ENCODE measurements around the gene DPM2.

The DPM2 gene

GRCh38 chr9:127972236-127972871, 34.7 kb upstream of the DPM2 start:
- DNase-seq, result peak in 1 of 2 experiments; percentile 30

DNA sequence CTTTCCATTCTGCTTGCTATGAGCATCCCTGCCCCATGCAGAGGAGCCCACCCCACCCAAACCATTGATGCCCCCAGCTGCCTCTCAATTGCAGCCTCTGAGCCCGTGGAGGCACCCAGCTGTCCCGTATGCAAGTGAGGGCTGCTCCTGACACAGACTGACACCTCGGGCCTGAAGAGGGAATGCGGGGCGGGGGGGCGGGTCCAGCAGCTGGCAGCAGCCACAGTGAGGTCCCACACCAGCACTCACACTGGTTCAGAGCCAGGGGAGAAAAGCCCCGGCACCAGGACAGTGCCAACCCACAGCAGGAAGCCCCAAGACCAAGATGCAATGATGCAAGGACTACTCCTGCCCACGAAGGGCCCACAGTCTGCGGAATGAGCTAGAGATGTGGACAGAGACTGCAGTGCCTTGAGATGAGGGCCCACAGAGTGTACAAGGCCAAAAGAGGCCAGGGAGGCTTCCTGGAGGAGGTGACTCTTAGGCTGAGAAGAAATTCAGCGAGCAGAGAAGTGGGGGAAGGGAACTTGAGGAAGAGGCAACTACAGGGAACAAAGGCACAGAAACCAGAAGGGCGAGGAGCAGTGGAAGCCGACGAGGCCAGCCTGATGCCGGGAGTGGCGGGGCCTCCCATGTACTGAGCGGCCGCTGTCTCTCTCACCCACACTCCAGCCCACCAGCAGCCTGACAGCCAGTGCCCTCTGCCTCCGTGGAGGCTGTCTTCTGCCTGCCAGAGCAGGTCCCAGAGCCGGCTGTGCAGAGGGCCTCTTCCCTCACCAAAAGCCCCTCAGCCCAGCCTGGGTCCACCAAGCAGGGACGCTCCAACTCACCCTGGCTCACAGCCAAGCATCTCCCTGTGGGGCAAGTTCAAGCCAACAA, 33.9 kb upstream of the DPM2 start:
- peak in 1 of 2 experiments; percentile 59 for DNase-seq

DNA sequence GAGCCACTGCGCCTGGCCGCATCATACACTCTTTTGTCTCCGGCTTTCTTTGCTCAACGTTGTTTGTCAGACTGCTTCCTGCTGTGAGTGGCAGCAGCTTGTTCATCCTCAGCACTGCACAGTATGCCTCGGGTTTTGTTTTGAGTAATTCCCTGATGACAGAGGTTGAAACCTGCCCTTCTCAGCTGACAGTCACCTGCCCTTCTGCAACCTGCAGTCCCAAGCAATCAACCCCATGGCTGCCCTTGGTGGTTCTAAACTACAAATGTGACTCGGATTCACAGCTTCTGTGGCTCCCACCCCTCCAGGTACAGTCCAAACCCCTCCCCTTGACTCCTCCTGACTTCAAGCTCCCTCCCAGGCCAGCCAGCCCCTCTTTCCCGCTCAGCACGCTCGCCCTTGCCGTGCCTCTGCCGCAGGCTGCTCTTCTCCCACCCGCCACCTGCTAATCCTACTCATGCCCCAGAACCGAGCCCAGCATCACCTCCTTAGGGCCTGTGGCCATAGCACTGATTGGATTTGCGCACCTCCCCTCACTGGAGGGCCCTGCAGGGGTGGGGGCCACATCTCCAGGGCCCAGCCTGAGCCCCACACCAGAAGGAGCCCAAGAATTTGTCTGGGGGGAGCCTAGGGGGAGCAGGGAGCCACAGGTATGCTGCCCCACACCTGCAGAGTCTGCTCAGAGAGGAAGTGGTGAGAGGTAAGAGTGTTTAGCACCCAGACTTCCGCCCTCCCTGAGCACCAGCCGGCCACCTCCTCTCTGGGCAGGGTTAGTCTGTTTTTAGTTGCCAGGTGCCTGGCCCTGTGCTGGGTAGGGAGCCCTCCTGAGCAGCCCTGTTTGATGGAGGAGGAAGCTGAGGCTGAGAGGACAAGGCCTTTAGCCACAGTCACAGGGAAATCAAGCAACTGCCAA, 33.0 kb upstream of the DPM2 start:
- DNase-seq, result peak; percentile 80 to 81

DNA sequence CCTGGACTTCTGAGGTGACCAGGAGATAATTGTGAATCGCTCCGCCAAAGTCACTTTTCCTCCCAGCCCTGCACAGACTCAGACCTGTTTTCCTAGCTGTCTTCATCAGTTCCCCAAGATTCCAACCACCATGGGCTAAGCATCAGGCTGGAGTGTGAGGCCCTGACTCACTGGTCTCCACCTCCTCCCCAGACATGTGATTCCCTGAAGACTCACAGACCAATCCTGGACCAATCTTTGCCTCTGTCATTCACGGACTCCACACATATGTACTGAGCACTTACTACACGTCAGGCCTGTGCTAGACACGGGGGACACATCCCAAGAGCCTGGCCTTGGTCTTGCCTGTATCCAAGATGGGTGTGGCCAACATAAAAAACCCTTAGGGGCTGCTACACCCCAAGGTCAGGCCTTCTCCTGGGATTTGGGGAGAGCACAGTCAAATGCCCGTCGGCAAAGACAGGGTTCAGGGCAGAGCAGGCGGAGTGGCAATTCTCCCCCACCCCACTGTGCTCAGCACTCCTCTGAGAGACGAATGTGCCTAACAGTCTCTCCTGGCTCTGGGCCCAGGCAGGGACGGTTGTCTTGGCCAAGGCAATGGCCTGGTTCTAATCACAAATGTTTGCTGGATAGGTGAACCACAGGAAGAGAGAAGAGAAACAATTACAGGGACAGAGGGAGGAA, 31.2 kb upstream of the DPM2 start:
- no peak for DNase-seq

DNA sequence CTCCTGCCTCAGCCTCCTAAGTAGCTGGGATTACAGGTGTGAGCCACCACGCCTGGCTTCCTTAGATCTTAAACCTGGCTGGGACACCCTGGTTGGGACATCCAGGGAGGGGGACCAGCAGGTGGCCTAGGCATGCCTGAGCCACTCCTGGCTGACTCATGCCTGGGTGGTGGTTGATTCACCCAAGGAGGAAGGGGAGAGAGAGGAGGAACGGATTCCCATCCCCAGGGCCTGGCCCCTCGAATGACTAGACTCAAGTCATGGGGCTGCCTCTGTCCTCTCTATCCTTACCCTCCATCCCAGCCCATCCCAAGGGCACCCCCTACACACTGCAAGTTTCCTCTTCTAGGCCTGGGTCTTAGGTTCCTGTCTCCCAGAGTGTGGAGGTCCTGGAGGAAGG, 30.4 kb upstream of the DPM2 start:
- peak in 1 of 2 experiments; percentile 61 for DNase-seq

DNA sequence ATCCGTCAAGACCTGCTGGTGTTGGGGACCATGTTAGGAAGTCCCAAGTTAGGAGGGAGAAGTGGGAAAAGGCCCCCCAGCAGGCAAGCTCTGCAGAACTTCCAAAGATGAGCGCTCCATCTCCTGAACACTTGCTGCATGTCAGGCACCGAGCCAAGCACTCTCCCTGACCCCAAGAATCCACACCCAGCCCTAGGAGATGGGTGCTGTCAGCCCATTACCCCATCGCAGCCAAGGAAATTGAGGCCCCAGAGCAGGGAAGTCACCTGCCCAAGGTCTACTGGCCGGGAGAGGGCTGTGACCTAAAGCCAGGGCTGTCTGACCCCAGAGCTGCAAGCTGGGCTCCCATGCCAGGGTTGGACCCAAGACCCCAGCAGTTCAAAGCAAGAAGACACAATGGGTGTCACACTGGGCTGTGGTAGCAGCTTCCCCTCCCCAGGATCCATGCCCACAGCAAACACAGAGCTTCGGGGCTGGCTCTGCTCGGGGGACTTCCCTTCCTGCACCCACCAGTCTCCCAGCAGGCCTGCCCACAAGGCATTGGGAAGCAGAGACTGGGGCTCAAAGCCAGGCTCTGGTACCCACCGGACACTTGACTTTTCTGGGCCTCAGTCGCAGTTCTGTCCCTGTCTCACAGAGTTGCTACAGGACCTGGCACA, 29.6 kb upstream of the DPM2 start:
- DNase-seq, result no peak

- no peak for DNase-seq
Observed at GRCh38 chr9:127966416-127967150, 28.9 kb upstream of the DPM2 start.

- no peak for DNase-seq
Observed at GRCh38 chr9:127965953-127966352, 28.3 kb upstream of the DPM2 start.

GRCh38 chr9:127963359-127964064, 25.9 kb upstream of the DPM2 start:
- no peak for DNase-seq

DNA sequence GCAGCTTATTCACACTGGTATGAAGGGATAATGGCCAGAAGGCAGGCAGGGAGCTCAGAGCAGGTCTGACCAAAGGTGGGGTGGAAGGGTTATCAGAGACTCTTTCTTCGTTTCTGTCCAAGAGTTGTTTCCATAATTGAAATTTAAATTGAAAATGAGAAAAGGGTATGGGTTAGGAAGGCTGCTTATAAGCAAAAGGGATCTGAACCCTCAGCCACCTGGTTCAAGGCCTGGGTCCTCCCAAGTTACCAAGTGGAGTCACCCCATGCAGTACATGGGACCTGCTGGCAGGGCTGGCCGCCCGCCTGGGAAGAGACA, 25.3 kb upstream of the DPM2 start:
- no peak for DNase-seq

DNA sequence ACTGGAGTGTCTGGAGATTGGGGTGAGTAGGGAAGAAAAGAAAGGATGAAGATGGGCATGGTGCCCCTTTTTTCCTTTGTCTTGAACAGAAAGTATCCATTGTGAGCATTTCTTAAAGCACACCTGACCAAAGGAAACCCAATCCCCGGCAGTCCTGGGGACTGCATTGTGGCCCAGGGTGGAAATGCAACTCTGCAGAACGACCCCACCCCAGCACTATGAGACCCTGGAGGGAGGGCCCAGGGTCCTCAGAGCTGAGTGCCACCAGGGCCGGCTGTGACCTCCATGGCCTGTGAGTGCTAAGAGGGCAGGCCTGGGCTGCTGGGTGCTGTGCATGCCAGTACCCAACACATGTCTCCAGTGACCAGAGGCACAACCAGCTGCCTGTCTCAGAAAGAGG, 24.6 kb upstream of the DPM2 start:
- no peak for DNase-seq

- no peak for DNase-seq
Observed at GRCh38 chr9:127961613-127962155, 24.0 kb upstream of the DPM2 start.

- no peak for DNase-seq
Observed at GRCh38 chr9:127961155-127961490, 23.5 kb upstream of the DPM2 start.

- DNase-seq, result no peak
Observed at GRCh38 chr9:127960410-127961154, 22.9 kb upstream of the DPM2 start.

GRCh38 chr9:127959841-127960409, 22.3 kb upstream of the DPM2 start:
- DNase-seq, result no peak

DNA sequence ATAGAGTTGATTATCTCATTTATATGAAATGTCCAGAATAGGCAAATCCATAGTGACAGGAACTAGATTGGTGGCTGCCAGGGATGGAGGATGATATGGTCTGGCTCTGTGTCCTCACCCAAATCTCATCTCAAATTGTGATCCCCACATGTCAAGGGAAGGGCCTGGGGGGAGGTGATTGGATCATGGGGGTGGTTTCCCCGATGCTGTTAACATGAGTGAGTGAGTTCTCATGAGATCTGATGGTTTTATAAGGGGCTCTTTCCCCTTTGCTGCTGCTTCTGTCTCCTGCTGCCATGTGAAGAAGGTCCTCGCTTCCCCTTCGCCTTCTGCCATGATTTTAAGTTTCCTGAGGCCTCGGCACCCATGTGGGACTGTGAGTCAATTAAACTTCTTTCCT, 21.7 kb upstream of the DPM2 start:
- no peak for DNase-seq

DNA sequence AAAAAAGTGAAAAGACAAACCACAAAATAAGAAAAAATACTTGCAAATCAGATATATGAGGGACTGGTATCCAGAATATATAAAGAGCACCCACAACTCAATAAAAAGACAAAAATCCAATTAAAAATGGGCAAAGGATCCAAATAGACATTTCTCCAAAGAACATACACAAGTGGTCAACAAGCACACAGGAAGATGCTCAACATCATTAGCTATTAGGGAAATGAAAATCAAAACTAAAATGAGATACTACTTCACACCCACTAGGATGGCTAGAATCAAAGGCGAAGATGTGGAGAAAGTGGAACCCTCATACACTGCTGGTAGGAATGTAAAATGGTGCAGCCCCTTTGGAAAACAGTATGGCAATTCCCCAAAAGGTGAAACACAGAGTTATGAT, 21.1 kb upstream of the DPM2 start:
- DNase-seq, result no peak

DNA sequence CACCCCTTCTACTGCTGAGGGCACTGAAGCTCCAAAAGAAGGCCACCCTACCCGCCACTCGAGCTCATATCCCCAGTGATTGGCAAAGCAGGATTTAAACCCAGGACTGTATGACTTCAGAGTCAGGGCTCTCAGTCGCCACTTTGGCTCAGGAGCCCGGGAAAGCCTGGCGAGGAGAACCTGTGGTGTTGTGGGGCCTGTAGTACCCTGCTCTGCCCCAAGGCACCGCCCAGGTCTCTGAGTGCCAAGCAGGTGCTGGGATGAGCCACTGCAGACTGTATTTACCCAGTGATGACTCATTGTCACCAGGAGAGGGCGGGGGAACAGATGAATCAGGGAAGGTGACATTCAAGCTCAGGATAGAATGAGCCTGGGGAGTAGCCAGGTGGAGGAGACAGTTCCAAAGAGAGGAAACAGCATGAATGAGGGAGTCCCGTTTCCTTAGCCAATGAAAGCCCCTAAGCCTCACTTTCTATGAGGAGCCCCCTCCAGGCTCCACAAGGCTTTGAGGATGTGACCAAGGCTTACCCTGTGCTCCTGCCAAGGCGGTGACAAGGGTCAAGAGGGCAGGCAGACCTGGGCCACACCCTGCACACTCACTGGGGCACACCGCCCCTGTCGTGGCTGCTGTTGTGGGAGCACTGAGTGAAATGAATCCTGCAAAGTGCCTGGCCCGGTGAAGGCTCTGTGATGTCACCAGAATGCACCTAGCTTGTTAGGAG, 17.8 kb upstream of the DPM2 start:
- peak; percentile 87 to 89 for DNase-seq

DNA sequence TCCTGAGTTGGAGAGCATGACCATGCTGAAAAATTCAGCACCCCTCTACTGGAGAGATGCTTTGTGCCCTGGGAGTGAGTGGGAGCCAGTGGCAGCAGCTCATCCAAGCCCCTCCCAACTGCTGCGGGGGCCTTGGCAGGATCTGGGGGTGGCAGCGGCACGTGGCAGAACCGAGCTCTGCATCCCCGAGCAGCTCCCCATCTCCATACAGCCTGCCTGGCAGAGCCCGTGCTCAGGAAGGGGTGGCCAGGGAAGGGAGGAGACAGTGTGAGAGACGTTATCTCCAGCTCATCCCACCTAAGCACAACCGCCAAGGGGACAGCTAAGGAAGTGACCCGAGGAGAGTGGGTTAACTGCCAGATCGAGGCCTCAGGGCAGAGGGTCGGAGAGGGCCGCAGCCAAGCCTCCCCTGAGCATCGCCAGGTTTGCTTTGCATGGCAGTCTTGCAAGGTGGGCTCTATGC, 17.2 kb upstream of the DPM2 start:
- DNase-seq, result no peak
